ENCODE measurements around the gene DIP2B. TPM values are rescaled to one million over a fixed set of nuclear protein-coding genes. Genes with fewer than 3 reads are reported as not detected.

The DIP2B gene
- polyA plus RNA-seq, 1 of the 3 experiments (the other 2 are of a cell fraction) = 6.6 TPM

DNA sequence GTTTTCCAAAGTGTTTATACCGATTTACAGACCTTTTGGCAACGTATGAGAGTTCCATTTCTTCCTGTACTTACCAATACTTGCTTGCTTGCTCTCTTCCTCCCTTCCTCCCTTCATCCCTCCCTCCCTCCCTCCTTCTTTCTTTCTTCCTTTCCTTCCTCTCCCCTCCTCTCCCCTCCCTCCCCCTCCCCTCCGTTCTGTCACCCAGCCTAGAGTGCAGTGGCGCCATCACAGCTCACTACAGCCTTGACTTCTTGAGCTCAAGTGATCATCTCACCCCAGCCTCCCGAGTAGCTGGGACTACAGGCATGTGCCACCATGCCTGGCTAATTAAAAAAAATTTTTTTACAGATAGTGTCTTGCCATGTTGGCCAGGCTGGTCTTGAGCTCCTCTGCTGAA, 40.4 kb downstream of the DIP2B start (continued):
- TF ChIP-seq REST (IDR thresholded peaks at IDR 0.05; ENCODE audit: low read depth, low read length) (no peak), FOXM1 (IDR thresholded peaks at IDR 0.05; ENCODE audit: low read depth) (no peak)
- TF ChIP-seq, protein P1, sequence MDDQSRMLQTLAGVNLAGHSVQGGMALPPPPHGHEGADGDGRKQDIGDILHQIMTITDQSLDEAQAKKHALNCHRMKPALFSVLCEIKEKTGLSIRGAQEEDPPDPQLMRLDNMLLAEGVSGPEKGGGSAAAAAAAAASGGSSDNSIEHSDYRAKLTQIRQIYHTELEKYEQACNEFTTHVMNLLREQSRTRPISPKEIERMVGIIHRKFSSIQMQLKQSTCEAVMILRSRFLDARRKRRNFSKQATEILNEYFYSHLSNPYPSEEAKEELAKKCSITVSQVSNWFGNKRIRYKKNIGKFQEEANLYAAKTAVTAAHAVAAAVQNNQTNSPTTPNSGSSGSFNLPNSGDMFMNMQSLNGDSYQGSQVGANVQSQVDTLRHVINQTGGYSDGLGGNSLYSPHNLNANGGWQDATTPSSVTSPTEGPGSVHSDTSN (IDR thresholded peaks at IDR 0.05) = no peak

DNA sequence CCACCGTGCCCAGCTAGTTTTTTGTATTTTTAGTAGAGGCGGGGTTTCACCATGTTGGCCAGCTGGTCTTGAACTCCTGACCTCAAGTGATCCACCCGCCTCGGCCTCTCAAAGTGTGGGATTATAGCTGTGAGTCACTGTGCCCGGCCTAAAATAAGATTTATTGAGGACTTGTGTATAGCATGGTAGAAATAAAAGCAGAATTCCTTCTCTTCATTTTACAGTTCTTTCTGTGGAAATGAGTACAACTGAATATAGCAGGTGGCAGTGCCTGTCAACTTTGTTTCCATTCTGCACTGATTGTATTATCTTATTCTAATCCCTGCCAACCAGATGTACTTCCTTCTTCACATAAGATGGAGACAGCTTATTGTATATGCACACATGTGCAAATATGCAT, 41.0 kb downstream of the DIP2B start:
- Histone ChIP-seq H3K27me3 (ENCODE audit: insufficient read depth) (no peaks in the 10 kb centered on the region), H2AFZ (ENCODE audit: low read depth) (no peak overlapping the region), H3K4me1 (ENCODE audit: control insufficient read depth in 1 of 2, insufficient read depth in 2 of 2, low read depth in 1 of 2, low read length in 1 of 2) (peaks cover 2 to 37% of the 10 kb centered on the region in 2 experiments; a peak in 3 of 4 replicates), H3K4me2 (no peak overlapping the region), H3K9me2 (no peaks in the 10 kb centered on the region), H3F3A (replicated peaks; ENCODE audit: insufficient read depth) (peaks cover 19% of the 10 kb centered on the region), H3K9ac (no peak overlapping the region), H3K27ac (ENCODE audit: low read depth in 2 of 2, low read length in 1 of 2) (0 out of 4 replicates have a peak overlapping the region, but pooled peaks of 1 of the 2 experiments have one; percentile 10), H3K9me3 (no peaks in the 10 kb centered on the region), H3K4me3 (ENCODE audit: low read depth in 2 of 2, low read length in 1 of 2) (no peak overlapping the region), H3K79me2 (ENCODE audit: insufficient read depth) (peaks cover 74% of the 10 kb centered on the region; the same call in 1 of the 2 replicates), H4K20me1 (ENCODE audit: insufficient read depth) (peaks cover 6% of the 10 kb centered on the region; the same call in 1 of the 2 replicates), H3K36me3 (replicated peaks in 1 of 2; ENCODE audit: control insufficient read depth in 1 of 2, insufficient read depth in 2 of 2, low read length in 1 of 2) (no peaks in the 10 kb centered on the region)
- POLR2A ChIA-PET = no interaction called here
- 59% methylated on average over 5 of the region's 5 CpGs for WGBS (ENCODE audit: low lambda C conversion rate)
- no peak for DNase-seq
- CTCF ChIA-PET = no interaction called here
- TF ChIP-seq CTCF (IDR thresholded peaks at IDR 0.05) = no peak
- no peak for TF ChIP-seq GABPA (IDR thresholded peaks at IDR 0.05; ENCODE audit: low read depth)
- TF ChIP-seq NRF1 (IDR thresholded peaks at IDR 0.05; ENCODE audit: low read depth, low read length) = no peak
- TF ChIP-seq, protein P1 (IDR thresholded peaks at IDR 0.05) = no peak
- no peak for TF ChIP-seq TAF1 (IDR thresholded peaks at IDR 0.05; ENCODE audit: borderline replicate concordance, low read depth, low read length)
- no peak for TF ChIP-seq RAD21 (IDR thresholded peaks at IDR 0.05; ENCODE audit: low read length)
- TF ChIP-seq FOXJ3 (CRISPR knock-in tag; IDR thresholded peaks at IDR 0.05) = no peak
- no peak for TF ChIP-seq ELF1 (IDR thresholded peaks at IDR 0.05)
- TF ChIP-seq POLR2AphosphoS5 (IDR thresholded peaks at IDR 0.05; ENCODE audit: low read depth, low read length) = no peak
- no peak for TF ChIP-seq MXI1 (IDR thresholded peaks at IDR 0.05; ENCODE audit: low read depth, low read length)
